GM18867 (cell line): Measurements from ENCODE around the gene IGFBP4.

Source experiments
- ATAC-seq: cut with Tn5 transposase; IDR thresholded peaks from one replicate; pipeline ENCODE4 v1.9.1; 2021; ENCODE audit warnings: mild to moderate bottlenecking, moderate library complexity; ENCODE audit not compliant: unreplicated experiment

IGFBP4 gene

GRCh38 chr17:40470932-40471828 lies 27.9 kb downstream of the IGFBP4 start:
- no peak for ATAC-seq

GRCh38 chr17:40471846-40472732 lies 28.8 kb downstream of the IGFBP4 start:
- ATAC-seq = no peak

DNA sequence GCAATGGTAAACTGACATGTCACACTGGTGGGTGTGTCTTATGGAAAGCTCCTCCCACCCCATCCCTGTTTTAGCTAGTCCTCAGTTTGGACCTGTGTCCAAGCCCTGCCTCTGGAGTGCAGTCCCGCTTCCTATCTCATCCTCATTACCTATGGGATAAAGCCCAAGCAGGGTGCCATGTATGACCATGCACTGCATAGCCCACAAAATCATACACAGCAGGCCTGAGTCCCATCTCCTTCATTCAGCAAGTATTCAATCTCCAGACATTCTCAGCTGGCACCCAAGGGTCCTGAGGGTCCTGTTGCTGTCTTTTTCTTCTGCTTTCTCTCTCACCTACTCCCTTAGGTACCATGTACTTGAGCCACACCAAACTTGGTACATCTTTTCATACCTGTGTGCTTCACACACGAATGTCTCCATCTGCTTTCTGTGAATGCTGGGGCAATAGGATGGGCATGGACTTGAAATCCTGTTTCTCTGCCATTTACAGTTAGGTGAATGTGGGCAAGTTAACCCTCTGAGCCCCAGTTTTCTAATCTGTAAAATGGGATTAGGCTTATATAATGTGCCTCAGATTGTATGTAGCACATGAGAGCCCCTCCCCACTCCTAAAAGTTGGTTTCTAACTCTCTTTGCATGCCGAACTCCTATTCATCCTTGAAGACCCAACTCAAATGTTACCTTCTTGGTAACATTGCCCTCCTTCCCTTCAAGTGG lies 29.6 kb downstream of the IGFBP4 start:
- no peak for ATAC-seq

DNA sequence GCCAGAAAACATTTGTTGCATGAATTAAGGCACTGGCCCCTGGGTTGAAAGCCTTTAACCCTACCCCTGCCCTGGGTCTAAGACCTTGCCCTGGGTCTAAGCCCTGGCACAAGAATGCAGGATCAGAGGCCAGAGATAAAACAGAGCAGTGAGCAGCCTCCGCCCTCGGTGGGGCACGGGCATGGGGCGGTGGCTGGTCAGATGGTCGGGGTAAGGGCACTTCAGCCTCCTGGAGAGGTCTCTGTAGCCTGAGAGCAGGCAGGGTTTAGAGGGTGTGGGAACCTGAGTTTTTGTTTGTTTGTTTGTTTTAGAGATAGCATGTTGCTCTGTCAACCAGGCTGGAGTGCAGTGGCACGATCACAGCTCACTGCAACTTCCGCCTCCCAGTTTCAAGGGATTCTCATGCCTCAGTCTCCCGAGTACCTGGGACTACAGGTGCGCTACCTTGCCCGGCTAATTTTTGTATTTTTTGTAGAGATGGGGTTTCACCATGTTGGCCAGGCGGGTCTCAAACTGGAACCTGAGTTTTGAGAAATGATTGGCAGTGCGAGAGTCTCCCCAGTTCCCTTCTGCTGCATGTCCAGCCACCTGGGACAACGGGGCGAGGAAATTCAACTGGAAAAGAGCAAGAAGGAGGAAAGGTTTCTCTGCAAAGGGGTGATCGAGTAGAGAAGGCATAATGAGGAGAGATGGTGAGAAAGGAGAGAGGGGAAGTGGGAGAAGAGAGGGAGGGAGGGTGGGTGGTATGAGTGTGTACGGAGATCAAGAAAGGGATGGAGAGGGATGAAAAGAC lies 30.5 kb downstream of the IGFBP4 start:
- ATAC-seq = no peak

DNA sequence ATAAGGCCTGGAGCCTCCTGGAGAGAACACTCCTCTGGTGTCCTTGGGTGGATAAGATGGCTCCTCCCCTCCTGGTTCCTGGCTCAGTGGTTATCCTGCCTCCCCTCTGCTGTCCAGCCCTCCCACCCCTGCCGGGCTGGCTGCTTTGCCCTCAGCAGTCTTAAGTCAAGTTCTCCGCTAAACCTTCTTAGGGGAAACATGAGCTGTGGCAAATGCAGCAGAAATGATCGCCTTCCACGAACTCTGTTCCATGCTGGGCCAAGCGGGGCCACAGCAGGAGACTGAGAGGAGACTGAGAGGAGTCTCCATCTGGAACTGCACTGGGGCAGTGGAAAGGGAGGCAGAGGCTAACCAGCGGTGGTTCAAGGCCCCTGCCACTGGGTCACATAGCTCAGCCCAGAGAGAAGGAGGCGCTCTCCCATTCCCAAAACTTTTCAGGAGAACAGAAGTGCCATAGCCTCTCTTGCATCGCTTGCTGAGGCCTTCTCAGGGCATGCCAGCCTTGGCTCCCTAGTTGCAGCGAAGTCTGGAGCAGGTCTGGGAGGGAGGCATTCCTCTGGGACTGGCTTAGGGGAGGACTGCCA lies 31.3 kb downstream of the IGFBP4 start:
- ATAC-seq = no peak

GRCh38 chr17:40475234-40475908 lies 32.1 kb downstream of the IGFBP4 start:
- no peak for ATAC-seq

DNA sequence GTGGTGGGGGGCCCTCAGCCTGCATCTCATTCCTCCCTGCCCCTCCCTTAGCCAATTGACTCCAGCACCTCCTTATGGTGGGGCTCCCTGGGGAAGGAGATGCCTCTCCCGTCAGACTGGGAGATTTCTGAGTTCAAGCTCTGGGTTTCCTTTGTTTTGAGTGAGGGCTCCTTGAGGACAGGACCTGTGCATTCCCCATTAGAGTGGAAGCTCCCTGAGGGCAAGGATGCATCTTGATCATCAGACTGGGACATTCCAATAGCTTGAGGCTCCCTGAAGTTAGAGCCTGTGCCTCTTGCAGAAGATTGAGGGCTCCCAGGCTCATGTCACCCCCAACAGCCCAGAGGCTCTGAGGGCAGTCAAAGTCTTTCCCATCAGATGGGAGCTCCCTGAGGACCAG lies 34.5 kb downstream of the IGFBP4 start:
- no peak for ATAC-seq

DNA sequence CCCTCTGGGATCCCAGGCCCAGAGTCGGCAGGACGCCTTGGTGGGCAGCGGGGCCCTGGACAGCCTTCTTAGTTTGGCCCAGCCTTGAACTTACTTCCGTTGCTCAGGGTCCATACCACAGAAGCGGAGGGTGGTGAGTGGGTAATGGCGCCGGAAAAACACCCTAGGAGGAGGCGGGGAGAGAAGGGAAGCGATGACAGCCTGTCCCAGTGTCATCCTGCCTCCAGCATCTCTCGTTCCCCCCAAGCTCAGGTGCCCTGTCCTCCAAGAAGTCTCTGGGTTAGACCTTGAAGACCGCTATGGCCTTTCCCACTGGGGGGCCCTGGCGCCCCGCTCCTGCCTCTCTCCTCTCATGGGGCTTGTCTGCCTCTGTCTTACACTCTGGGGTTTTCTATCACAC lies 35.2 kb downstream of the IGFBP4 start:
- ATAC-seq = no peak

DNA sequence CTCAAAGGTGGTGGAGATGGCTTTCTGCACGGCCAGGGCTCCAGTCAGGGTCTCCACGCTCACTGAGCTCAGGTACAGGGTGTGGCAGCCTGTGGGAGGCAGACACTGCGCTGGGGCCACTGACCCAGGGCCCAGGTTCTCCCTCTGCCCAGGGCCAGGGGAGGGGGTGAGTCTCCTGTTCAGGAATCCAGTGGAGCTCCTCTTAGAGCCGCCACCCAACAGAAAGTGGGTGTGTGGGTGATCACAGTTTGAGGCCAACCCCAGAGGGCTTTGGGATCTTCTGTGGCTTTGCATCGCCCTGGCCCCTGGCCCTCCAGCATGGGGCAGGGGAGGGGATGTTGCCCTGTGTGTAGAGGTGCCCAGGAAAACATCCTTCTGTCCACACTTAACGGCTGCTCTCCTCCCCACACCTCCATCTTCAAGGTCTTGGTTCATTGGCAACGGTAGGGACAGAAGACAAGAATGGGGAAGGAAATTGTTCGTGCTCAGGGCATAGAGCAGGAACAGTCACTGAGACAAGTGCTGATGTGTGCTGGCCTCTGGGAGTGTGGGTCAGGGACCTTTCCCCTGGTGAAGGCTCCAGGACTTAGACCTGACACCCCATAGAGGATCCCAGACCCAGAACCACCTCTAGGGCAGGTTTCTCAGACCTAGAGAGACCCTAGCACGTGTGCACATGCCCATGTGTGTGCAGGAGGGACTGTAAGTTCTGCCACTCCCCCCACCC lies 36.7 kb downstream of the IGFBP4 start:
- ATAC-seq = no peak

DNA sequence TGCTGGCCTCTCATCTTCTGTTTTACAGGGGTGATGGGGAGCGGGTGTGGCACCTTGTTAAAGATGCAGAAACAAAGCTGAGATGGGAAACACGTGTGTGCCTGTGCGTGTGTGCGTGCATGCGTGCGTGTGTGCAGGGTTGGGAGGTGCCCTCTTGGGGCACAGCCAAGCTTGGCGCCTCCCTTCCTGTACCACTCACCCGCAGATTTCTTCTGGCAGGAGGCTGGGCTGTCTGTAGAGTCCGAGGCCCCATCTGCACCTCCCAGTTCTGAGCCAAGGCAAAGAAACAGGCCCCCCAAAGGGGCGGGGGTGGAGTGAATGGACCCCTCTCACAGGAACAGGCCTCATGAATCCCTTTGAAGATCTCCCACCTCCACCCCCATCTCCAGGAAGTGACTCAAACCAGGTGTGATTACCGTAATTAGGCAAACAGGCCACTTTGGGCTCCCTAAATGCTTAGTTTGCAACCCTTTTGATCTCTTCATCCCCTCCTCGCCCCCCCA lies 37.3 kb downstream of the IGFBP4 start:
- ATAC-seq = no peak

- no peak for ATAC-seq
Observed at GRCh38 chr17:40481106-40481505, 37.9 kb downstream of the IGFBP4 start.

GRCh38 chr17:40482722-40483121 lies 39.5 kb downstream of the IGFBP4 start:
- no peak for ATAC-seq

DNA sequence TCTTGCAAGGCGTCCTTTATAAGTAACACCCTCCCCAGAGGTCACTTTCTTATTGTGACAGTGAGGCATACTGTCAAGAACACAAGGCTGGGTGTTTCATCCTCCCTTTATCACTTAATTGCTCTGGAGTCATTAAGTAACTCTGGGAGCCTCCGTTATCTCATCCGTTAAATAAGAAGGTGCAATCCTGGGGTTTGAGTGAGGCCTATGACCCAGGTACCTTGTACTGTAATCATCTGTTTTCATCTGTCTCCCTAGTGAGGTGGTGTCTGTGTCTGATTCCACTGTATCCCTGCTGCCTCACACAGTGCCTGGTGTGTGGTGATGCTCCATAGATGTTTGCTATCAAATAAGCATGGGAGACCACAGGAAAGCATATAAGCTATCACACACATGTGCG lies 40.4 kb downstream of the IGFBP4 start:
- ATAC-seq = no peak

GRCh38 chr17:40484285-40484972 lies 41.2 kb downstream of the IGFBP4 start:
- ATAC-seq = no peak

DNA sequence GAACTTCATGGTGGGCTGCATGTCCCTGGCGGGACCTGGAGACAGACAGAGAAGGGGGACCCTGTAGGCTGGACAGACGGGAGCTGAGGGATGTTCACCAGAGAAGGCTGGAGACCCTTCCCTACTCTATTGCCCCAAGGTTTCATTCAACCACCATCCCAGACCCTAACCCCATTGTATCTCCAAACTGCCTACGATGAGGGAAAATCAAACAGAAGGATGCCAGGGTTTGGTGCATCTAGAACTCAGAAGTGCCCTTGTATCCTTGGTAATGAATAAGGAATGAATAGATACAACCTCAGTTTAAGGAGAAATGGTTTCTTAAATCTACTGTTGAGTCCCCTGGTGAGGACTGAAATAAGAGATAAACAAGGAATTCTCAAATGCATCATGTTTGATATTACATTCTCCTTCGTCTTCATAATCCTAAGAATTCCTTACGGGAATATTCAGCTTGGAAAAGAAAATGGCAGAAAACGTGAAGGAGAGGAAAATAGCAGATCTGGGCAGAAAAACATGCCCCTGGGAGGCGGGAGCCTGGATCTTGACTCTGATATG lies 41.8 kb downstream of the IGFBP4 start:
- ATAC-seq = no peak

GRCh38 chr17:40485851-40486521 lies 42.7 kb downstream of the IGFBP4 start:
- ATAC-seq = no peak
